GM21737 (cell line): ENCODE results near the gene DCAF5.
"Not testable (repeated sequence)": the region's sequence is repeated elsewhere in the genome, so short reads cannot be mapped to it uniquely, and the experiment has no call there.

Experiments used
- ATAC-seq: cut with Tn5 transposase; IDR thresholded peaks from one replicate; pipeline ENCODE4 v1.9.1; 2021; ENCODE audit warnings: mild to moderate bottlenecking, moderate library complexity; ENCODE audit not compliant: unreplicated experiment

Gene DCAF5

DNA sequence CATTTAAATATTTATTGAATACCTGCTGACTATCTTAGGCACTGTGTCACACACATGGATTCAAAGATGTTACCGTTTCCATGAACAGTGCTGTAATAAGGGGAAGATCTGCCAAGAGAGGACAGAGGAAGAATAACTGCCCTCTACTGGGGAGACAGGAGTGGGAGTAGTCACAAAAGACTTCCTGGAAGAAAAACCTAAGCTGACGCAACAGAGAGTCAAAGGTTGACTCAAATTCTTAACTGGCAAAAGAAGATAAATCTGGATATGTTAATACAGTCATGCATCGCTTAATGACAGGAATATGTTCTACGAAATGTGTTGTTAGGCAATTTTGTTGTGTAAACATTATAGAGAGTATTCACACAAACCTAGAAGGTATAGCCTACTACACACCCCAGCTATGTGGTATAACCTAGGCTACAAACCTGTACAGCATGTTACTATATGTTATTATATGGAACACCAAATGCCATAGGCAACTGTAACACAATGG, 51.5 kb downstream of the DCAF5 start:
- no peak for ATAC-seq

DNA sequence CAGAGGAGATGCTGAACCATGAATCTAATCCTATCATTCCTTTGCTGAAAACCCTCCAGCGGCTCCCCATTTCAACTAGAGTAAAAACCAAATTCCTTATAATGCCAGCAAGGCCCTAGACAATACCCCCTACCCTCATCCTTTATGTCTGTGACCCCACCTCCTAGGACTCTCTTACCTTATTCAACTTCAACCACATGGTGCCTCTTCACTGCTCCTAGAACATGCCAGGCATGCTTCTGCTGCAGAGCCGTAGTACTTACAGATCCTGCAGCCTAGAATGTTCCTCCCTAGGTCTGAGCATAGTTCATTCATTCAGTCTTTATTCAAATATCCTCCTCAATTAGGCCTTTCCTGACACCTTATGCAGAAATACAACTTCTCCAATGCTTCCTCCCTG, 54.9 kb downstream of the DCAF5 start:
- no peak for ATAC-seq

DNA sequence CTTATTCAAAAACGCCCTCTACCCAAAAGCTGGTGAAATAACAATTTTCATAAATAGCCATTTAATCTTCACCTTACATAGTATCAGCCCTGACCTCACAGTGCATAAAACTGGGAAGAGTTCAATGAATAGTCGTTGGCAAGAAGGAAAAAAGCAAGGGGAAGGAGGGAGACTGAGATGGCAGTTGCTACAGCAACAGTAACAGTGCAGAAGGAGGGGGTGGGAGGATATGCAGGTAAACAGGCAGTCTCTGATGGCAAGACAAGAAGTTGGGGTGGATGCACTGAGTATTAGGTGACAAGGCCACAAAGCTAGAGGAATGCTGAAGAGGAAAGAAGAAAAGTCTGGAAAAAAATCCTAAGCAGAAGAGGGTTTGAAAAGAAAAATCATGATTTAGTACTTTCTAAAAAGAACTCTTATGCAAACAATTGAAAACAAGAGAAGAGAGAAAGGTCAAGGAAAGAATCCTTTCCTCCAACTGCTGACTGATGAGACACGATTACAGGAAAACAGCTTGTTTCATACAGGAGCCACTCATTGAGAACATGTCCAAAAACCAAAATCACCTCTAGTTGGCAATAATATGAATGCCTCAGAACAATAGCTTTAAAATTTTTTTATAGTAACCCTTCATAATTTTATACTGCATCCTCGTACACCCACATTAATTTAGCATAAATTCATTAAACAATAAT, 56.0 kb downstream of the DCAF5 start:
- ATAC-seq = no peak

DNA sequence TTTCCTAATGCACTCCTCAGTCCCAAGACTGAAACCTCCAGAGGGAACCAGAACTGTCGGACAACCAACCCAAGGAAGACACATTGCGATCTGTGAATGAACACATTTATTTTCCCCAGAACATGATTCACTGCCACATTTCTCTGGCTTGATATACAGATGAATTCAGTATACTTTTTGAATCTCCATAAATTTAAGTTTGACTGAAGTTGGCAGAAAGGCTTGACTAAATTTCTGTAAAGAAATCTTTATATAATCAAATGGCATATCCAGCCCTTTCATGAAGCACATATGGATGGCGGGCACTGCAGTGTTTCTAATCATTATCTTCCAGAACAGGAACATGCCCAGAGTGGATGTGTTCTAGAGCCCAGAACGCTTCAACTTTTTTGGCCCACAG, 56.7 kb downstream of the DCAF5 start:
- no peak for ATAC-seq

DNA sequence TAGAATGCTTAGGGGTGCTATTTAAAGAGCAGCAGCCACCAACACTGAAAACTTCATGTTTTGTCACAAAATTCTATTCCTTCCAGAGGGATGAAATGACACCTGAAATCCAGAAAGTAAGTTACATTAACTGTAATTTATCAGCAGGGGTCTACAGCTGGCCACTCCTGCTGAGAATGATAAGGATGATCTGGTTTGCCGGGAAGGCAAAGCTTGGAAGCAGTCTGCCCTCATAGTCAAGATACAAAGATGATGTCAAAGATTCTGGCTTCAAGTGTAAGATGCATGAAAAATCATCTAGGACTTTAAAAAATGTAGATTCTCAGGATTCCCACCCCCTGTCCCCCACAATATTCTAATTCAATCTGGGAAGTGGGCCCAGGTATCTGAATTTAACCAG, 58.4 kb downstream of the DCAF5 start:
- no peak for ATAC-seq

DNA sequence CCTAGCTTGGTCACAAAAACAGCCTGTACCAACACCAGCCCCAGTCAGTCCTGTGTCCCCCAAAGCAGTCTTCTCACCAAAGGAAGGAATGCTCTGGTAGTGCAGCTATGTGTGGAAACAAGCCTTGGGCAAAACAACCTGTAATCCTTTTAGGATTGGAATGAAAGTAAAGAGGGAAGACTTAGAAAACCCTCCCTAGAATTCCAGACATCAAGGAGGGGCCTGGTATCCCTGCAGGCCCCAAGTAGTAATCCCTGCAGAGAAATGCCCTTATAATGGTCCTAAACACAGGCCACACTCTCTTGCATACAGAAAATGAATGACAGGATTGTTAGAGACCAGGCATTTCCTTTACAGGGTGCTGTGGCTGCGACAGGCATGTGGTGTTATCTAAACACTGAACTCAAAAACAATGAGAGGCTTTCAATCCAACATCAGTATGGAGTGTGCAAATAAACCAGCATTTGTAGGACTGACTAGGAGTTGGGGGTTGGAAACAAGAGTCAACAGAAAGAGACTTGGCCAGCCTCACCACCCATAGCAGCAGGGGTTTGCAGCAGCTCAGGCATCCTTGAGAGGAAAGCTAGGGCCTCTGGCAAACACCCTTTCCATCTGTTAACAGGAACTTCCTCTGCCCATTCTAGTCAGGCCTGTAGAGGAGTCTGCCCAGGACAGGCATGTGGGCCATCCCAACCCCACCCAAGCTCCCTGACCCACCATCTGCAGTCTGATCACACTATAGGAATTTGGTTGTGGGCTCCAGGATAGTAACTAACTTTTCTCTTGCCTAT, 59.1 kb downstream of the DCAF5 start:
- no peak for ATAC-seq

DNA sequence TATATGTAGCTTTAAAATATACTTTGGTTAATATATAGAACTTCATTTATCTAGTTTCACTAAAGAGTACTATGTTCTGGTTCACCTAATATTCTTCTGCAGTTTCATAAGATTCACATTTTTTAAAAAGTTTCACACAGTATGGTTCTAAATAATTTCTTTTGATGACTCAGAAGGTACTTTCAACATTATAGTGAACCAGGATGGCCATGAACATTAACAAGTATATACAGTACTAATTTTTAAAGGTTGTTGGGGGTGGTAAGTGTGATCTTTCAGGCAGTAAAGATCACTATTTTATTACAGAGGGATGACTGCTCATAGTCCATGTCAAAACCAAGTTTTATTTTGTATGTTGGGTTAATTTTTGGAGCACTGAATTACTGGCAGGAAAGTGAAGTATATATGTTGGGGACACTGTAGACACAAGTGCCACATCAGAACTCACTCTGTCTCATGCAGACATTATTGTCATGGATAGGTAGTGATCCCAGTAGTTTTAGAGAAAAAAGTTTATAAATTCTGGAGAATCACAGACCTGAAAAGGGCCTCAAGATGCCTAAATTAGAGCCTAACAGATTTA, 60.0 kb downstream of the DCAF5 start:
- no peak for ATAC-seq

DNA sequence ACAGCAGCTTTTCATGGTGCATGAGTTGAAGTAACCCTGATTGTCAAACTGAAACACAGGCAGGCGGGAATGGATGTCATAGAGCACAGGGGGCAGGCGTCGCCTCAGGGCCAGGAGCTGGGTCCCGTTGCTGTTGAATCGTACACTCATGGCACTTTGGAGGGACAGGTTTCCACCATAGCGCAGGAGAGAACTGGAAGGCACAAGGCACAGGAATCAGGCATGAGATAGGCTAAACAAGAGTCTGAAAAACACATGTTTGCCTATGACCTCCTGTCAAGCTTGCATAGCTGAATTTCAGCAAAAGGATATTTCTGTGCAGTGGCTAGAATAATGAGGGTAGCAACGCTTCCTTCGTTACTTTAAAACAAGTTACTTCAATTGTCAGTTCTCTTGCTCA, 61.2 kb downstream of the DCAF5 start:
- no peak for ATAC-seq

DNA sequence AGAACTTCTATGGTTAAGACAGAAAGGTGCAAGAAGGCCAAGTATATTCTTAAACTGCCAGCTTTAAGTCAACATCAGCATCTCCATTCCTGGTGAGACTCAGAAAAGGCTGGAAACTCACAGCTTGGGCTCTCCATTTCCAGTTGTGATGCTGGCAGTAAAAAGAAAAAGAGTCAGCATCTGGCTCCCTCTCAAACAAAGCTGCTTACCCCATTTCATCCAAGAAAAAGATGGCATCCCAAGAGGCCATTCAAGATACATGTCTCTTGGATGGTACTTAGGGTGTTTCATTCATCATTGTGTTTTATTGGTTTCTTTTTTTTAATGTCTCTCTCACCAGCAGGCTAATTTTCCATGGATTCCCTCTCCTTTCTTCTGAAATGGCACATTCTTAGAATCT, 61.9 kb downstream of the DCAF5 start:
- ATAC-seq = no peak

DNA sequence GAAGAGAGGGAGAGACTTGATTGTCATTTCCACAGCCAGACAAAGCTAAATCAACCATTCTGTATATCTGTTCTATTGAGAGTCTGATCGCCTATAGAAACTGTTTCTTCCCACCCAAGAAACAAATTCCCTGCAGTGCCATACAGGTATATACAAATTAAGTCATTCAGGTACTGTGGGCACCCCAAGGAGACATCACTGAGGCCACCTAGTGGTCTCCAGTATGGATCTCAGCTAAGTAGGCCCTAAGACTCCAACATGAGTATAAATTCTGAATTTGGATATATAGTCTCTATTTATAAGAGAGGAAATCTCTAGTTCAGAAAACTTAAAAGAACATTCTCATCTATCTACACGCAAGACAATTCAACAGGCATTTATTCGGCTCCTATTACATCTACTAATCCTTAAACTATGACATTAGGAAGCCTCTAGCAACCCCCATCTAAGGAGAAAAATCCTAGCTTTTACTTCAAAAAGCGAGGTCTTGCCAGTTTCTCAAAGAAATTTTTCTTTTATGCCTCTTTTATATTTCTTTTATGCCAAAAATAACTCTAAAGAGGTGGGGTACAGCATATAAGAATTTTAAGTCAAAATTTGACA, 62.6 kb downstream of the DCAF5 start:
- ATAC-seq = no peak

DNA sequence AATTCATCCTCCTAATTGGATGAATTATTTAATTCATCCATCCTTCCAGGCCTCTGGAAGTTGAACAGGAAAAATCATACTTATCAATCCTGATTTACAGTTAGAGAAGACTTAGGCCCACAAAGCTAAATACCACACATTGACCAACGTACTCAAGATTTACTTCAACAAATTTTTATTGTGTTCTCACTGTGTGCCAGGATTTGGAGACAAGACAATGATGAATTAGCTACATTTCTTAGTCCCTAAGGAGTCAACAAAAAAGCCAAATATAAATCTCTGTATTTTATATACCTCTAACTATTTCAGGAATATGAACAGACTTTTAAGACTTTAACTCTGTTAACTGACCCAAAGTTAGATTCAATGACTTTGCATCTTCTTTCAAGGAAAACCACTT, 63.9 kb downstream of the DCAF5 start:
- ATAC-seq = no peak

DNA sequence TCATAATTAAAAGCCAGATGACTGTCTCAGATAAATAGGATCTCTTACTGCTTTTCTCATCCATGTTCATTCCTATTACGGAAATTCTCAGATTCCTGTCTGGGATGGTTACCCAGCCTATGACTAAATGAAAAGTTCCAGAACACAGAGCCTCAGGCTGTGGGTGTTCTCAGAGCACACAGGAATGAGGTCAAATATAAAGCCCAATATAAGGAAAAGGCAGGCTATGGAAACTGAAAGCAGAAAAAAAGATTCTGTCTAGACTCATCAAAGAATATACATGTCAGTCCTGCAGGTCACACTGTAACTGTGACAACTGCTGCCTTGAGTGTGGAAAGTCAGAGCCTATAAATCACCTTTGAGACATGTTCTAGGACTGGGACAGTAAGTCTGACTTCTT, 64.3 kb downstream of the DCAF5 start:
- ATAC-seq = no peak

DNA sequence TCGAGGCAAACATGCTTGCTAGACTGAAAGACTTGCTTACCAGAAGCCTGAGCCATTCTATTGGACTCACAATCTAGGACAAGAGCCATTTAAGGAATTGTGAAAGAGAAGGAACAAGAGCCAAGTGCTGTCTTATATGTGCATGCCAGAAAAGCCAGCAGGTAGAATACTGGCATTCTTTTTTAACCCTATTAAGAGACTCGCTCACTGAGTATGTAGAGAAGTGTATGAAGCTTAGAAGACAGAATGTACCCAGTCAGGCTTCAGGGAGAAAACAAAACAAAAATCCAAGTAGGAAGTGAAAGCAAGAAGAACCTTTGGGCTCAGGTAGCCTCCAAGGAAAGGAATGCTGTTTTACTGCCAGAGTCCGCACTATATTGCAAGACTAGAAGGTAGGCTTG, 65.9 kb downstream of the DCAF5 start:
- no peak for ATAC-seq

DNA sequence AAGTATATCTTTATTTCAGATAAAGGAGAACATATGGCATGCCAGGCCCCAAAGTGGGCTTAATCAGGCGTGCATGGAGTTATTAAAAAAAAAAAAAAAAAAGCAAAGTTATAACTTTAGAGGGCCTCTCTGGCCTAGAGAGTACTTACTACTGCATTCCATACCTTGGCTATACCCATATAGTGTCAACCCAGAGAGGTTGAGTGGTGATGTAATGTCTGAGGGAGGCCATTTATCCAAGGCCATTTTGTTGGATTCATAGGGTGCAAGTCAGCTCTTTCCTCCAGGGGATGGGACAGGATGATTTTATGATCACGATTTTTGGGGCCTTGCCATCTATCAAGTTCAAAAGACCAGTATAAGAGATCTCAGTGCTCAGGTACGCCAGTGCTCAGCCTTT, 66.4 kb downstream of the DCAF5 start:
- ATAC-seq = no peak

DNA sequence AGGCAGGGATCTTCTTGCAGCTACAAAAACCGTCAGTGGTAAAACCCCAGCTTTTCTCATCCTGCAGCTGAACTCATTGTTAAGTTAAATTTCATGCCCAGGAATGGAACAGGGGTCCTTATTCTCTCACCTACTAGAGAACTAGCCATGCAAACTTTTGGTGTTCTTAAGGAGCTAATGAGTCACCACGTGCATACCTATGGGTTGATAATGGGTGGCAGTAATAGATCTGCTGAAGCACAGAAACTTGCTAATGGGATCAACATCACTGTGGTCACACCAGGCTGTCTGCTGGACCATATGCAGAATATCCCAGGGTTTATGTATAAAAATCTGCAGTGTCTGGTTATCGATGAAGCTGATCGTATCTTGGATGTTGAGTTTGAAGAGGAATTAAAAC, 68.9 kb downstream of the DCAF5 start:
- no peak for ATAC-seq

DNA sequence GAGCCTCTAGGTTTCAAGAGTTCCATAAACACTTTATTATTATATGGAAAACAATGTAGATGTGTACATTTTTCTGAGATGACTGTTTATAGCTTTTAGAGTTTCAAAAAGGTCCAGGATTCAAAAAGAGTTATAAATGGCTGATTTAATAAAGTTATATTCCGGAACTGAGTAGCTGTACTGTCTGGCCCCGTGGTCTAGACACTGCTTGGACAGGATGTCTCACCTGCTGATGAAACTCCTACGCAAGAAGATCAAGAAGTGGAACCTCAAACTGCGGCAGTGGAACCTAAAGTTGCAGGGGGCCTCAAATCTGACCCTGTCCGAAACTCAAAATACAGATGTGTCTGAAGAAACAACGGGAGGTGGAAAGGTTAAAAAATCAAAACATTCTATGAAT, 69.7 kb downstream of the DCAF5 start:
- ATAC-seq = no peak

DNA sequence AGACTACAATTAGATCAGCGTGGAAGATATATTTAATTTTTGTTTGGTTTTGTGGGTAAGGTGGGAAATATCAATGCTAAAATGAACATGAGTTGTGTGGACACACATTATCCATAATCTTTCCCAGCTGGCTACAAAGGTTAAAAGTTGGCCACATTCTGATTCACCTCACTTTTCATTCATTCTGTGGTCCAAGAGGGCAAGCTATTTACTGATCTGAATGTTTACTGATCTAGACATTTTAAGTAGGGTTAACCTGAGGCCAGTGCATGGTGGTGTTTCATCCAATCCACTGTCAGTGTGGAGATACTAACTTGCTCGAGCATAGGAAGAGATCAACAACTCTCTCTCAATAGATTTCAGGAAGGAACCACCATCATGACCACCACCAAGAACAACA, 71.6 kb downstream of the DCAF5 start:
- no peak for ATAC-seq

DNA sequence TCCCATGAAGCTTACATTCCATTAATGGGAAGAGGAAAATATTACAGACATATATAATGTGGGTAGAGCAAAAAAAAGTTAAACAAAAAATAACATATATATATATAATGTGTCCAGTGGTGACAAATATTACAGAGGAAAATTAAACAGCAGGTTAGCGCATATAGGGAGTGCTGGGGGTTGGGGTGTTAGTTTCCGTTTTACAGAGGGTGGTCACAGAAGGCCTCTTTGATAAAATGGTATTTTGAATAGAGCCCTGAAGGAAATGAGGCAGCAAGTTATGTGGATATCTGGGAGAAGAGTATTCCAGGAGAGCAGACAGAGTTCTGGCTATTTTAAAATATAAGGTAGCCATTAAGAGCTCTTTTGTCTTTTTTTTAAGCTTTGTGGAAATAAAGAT, 73.2 kb downstream of the DCAF5 start:
- ATAC-seq = no peak

DNA sequence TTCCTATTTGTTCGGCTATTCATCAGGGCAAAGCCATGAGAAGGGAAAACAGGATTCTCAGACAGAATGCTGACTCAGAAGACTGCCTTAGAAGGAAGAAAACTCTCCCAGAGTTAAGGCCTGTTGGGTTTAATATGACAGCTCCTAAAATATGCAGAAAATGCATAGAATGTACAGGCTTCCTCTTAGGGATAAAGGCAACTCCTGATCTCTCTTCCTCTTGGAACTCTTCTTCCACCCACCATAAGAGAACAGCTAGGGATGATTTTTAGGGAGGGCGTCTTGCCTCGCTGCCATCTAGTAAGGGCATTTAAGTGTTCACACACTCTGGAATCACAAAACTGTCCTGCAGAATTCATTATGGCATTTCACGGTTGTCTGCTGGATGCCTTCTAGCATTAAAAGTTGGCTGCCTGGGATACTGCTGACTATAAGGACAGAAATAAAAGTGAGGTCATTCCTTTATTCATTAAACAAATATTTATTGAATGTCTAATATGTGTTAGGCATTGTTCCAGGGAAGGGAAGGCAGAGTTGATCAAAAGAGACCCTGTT, 73.7 kb downstream of the DCAF5 start:
- ATAC-seq = no peak

DNA sequence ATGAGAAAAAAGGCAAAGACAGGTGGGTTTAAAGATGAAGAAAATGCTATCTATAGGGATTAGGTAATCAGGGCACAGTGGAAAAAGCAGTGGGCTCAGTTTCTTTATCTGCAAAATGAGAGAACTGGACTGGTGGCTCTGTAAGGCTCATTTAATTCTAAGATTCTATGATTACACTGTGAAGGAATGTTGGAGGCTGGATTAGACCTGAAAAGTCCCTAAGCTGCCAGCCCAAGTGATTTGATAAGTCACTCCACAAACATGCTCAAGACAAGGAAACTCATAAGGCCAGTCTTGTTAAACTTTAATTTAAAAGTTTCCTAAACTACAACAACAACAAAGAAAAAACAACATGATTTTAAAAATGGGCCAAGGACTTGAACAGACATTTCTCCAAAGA, 75.1 kb downstream of the DCAF5 start:
- ATAC-seq = no peak

DNA sequence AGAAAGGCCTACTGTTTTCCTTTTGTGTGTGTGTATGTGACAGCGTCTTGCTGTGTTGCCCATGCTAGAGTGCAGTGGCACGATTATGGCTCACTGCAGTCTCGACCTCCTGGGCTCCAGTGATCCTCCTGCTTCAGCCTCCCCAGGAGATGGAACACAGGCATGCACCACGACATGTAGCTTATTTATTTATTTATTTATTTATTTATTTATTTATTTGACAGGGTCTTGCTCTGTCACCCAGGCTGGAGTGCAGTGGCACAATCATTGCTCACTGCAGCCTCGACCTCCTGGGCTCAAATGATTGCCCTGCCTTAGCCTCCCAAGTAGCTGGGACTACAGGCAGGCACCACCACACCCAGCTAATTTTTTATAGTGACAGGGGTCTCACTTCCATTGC, 75.7 kb downstream of the DCAF5 start:
- ATAC-seq = not testable (repeated sequence)
